COLO668 (cell line): ENCODE measurements around the gene PAX5.
A peak's percentile ranks its signal among the peaks of the same experiment; 100 is the strongest.

Source experiments
- DNase-seq: peaks from one replicate; lab custom pipeline; 2025; ENCODE audit not compliant: unreplicated experiment; lab: John Stamatoyannopoulos, UW

PAX5 gene

DNA sequence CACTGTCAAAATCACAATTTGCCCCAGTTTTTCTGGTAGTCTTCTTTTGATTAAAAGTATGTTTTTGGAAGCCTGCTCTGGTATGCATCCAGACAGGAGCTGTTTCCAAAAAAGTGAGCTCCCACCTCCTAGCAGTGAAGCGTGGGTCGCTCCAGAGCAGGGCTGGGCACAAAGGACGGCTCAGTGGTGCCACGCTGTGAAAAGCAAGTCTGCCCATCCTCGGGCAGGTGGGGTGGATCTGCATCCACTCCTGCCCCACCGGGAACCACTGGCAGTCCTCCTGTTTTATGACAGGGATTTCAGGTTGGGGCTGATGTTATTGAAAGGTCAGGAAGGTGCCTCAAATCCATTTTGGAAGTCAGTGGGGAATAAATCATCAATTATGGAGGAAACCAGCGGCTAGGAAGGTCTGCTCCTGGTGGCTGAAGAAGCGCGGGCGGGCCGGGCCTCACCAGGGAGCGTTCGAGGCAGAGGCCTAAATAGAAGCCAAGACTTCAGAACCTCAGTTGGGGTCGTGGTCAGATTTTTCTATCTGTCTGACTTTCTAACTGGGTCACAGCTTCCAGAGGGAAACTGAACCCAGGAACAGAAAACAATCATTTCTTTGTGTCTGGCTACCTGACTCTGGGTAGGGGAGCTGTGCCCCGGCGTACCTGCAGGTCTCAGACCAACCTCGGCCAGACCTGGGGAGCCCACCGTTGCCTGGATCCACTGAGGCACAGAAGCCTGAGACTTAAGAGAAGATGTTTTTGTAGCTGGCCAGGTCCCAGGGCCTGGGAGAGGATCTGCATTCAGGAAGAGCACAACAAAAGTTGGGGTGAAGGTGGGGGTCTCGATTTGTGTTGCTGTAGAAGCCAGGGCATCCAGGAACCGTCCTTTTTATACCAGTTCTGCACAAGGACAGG, 168.1 kb downstream of the PAX5 start:
- DNase-seq, result no peak

GRCh38 chr9:36864491-36865410, 169.3 kb downstream of the PAX5 start:
- no peak for DNase-seq

- peak; percentile 20 for DNase-seq
Observed at GRCh38 chr9:36862206-36863145, 171.6 kb downstream of the PAX5 start.

DNA sequence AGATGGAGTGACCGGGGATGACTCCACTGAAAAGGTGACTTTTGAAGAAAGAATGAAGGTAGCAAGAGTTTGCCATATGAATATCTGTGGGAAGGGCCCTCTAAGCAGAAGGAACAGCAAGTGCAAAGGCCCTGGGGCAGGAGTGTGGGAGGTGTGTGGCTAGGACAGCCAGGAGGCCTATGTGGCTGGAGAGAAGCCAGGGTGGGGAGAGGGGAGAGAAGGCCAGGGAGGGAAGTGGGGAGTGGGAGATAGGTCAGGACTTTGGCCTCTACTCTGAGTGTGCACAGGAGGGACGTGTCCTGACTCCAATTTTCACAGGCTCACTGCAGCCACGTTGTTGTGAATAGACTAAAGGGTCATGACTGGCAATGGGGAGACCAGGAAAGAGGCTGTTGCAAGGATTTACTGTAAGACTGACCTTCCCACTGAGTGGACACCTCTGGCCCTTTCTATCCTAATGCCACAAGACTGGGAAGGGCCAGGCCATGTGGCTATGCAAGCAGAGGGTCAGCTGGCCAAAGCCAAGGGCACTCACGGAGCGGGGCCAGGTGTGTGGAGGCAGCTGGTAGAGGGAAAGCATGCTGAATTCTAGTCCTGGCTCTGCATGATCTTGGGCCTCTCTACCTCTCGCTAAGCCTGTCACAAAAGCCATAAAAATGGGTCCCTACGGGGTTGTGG, 172.4 kb downstream of the PAX5 start:
- DNase-seq, result no peak

DNA sequence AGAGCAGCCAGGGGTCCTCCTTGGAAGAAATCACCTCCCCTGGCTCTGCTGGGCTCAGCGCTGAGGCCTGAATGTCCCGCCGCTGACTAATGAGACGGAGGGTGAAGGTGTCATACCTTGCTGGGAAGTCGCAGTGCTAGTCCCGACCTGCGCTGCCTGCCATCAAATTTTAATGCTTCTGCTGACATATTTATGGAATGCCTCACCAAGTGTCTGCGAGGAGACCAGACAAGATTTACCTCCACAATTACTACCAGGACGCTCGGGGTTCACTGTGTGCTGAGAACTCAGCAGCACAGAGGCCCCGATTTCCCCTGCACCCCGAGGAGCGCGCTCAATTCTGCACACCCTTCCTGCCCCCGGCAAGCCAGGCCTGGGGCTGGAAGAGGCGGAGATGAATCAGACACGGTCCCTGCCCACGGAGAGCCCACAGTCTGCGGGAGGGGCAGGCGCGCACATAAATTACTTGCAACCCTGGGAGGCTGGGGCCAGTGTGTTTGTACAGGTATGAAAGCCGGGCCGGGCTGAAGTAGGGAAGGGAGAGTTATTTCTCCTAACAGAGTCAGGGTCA, 175.2 kb downstream of the PAX5 start:
- DNase-seq, result no peak

DNA sequence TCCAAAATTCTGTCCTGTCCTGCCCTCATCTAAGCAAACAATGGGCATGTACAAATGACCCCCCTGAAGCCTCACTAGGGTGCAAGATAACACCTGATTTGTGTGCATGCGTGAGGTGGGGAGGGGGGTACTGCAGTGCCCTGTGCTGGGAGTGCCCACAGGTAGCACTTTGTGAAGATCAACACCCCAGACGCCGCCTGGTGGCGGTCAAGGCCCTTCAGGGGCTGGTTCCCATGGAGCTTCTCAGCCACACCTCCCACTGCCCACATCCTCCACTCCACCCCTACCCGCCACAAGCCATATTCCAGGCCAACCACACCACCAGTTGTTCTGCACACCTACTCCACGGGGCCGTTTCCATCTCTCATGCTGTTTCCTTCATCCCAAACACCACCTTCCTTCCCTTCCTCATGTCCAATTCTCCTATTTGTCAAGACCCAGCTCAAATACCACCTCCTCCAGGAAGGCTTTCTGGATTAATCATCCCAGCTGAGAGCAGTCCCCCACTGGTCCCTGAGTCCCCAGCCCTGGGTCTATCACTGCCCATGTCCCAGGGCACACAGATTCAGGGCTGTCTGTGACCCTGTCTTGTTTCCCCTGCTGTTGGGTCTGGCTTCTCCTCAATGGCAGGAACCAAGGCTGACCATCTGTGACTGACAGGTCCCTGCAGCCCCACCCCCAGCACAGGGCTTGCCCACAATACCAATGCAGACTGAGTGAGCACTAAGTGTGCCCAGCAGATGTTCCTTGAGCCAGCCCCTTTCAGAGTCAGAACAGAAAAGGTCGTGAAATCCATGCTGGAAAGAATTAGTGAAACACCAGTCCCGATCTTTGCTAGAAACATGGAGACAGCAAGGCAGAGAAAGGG, 178.4 kb downstream of the PAX5 start:
- DNase-seq, result peak; percentile 17

DNA sequence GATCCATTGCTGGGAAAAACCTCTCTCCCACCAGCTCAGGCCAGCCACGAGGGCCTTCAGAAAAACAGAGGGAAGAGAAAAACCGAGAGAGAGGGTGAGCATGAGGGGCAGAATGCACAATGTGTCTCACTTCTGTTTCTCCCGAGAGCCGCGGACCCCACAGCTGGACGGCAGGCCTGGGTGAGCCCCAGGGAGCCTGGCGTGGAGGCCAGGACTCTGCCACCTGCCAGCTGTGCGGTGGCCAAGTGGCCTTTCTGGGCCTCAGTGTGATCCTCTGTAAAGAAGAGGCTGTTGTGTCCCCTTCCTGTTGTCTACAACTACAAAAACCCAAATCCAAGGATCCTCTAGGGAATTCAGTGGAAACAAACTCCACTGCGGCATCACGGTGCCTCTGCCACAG, 179.3 kb downstream of the PAX5 start:
- DNase-seq, result no peak

- no peak for DNase-seq
Observed at GRCh38 chr9:36854034-36854433, 180.0 kb downstream of the PAX5 start.

DNA sequence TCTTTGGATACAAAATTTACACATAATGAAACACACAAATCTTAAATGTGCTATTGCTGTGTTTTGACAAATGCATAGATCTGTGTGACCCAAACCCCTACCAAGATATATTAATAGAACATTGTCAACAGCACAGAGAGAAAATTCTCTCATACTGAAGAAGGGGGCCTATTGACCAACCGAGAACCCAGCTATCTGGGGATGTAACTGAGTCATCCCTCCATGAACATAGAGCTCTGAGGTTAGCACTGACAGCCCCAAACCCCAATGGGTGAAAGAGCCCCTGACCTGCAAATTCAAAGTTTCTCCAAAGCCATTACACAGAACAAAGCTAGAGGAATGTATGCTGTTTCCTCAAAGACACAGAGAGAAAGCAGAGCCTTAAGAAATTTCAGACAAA, 180.8 kb downstream of the PAX5 start:
- DNase-seq, result no peak

DNA sequence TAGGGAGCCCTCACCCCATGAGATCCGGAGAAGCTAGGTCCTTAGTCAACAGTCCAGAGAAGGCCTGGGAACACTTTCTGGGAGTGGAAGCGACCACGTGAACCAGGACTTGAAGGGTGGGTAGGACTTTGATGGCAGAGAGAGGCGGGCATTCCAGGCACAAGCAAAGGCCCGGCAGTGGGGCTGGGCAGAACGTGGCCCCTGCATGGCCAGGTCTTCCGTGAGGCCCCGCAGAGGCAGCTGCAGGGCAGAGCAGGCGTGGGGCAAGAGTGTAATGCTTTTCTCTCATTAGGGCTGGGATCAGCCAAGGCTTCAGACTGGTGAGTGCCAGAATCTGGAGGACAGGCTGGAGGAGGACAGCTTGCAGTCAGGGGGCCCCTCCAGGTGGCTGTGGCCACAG, 184.1 kb downstream of the PAX5 start:
- DNase-seq, result no peak

- DNase-seq, result no peak
Observed at GRCh38 chr9:36848946-36849345, 185.1 kb downstream of the PAX5 start.

GRCh38 chr9:36847781-36848673, 186.0 kb downstream of the PAX5 start:
- DNase-seq, result peak; percentile 9

DNA sequence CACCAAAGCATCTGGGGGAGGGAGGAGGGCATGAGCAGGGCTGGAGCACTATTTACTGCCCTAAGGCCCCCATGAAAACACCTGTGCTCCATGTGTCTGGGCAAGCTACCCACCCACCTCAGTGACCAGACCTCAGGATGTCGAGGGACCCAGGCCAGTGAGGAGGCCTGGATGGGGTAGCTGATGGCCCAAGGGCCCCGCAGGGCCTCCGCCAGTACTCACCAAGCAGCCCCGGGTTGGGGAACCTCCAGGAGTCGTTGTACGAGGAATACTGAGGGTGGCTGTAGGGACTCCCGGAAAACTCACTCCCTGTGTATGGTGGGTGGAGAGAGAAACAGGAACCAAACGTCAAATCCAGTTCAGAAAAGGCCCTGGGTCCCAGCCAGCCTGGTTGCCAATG, 187.4 kb downstream of the PAX5 start:
- no peak for DNase-seq

DNA sequence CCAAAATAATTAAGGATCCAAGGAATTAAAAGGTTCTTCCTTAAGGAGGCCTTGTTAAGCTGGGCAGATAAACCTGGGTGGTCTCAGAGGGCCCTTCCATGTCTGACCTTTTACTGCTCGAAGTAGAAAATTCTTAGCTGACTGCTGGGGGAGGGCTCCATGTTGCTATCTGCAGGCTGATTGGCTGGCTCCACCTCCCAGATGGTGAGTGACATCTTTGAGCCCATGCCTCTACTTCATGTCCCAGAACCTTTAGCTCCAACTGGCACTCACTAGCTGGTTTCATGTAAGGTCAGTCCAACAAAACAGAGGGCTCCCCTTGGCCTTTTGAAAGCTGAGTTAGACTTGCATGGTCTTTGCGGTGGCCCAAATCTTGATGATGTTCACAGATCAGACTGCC, 188.2 kb downstream of the PAX5 start:
- no peak for DNase-seq

- no peak for DNase-seq
Observed at GRCh38 chr9:36844961-36845360, 189.1 kb downstream of the PAX5 start.

DNA sequence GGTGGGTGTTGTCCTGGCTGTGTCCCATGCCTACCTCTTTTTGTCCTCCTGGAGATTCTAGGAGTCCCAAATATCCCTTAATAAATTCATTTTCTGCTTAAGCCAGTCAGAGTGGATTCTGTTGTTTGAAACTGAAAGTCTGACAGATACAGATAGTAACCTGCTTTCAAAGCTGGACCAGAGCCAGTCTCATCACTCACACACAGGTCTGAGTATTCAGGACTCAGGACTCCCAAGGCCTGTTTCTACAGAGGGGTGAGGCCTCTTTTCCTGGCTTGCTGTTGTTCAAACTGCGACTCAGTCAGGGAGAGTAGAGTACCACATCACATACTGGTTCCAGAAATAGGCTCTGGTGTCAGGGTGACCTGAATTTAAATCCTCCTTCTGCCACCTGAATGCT, 190.1 kb downstream of the PAX5 start:
- no peak for DNase-seq

DNA sequence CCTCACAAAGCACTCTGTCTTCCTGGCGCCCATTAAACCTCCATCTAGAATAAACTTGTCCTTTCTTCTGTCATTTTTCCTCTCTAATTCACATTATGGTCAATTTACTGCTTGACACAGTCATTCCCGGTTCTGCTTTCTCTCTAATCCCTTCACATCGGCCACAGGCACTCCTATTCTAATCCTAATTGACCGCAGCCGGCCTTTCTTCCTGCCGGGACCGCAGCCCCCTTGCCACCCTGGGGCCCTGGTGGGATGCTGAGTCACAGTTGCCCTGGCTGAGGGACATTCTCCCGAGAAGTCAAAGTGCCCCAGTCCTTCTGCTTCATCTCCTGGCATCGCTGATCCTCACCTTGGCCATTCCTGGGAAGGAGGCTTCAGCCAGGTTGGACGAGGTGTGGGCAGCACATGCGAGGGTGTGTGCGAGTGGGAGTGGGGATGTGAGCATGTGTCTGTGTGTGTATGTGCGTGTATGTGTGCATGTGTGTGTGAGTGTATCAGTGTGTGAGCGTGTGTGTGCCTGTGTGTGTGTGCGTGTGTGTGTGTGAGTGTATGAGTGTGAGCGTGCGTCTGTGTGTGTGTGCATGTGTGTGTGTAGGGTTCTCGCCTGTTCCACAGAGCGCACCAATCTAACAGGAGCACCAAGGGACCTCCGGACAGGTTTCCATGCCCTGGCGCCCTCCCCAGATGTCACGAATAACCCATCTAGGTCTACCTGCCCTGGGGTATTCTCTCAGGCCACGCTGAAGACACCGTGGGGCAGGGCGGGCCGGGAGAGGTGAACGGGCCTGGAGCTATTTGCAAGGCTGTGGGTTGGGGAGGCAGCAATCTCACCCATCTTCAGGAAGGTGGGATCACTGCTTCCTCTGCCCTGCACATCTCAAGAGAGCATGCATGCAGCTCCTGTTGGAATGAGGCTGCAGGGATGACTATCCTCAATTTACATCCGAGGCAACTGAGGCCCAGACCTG, 191.2 kb downstream of the PAX5 start:
- no peak for DNase-seq
